ENCODE results near the gene ENTREP1. TPM values are rescaled to one million over a fixed set of nuclear protein-coding genes. Genes with fewer than 3 reads are reported as not detected.

The ENTREP1 gene
- polyA plus RNA-seq, 1 donor, result 7.3 TPM

DNA sequence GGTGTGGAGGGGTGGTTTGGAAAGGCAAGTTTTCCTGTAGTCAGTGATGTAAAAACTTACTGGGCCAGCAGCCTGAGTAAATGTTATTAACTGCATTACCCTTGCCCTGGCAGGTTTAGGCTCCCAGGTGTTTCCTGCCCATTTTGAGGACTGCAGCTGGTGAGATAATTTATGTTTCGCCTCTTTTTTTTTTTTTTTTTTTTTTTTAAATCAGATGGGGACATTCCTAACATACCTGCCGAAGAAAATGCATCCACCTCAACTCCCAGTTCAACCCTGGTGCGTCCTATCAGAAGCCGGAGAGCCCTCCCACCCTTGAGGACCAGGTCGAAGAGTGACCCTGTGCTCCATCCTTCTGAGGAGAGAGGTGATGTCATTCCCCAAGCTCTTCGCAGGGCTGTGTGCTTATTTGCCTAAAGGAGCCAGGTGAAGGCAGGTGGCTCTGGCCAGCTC, 60.6 kb downstream of the ENTREP1 start:
- Histone ChIP-seq H3K4me3 (ENCODE audit: low read length) (no peak overlapping the region), H3K4me1 (ENCODE audit: control insufficient read depth, insufficient read depth, low read length) (no peaks in the 10 kb centered on the region), H3K27me3 (ENCODE audit: control insufficient read depth, insufficient read depth, low read length) (peaks cover 10% of the 10 kb centered on the region), H3K36me3 (ENCODE audit: control insufficient read depth, insufficient read depth, low read length) (no peaks in the 10 kb centered on the region), H3K27ac (ENCODE audit: low read length) (no peak overlapping the region), H3K9me3 (ENCODE audit: control insufficient read depth, low read depth, low read length) (no peaks in the 10 kb centered on the region)
- no CpG with 5 or more reads among the region's 6 CpGs for WGBS (ENCODE audit: insufficient coverage, low lambda C conversion rate)
- DNase-seq, result no peak

DNA sequence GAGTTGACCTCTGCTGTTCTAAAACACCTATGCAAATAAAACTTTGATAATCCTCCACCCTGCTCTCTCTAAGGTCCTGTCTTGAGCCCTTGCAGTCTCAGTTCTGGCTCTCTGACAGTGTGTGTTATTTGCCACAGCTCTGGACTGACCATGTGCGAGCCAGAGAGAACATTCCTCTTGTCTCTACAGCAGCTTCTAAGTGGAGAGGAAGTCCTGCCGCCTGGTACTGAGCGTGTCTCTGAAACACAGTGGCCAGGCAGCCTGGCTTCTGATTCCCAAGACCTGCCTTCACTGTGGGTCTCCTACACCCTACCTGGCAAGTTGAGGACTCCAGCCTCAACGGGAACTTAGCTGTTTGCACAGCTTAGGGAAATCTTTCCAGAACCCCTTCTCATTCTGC, 61.6 kb downstream of the ENTREP1 start:
- no CpG with 5 or more reads among the region's 4 CpGs for WGBS (ENCODE audit: insufficient coverage, low lambda C conversion rate)
- Histone ChIP-seq H3K9me3 (ENCODE audit: control insufficient read depth, low read depth, low read length) (no peaks in the 10 kb centered on the region), H3K27ac (ENCODE audit: low read length) (no peak overlapping the region), H3K27me3 (ENCODE audit: control insufficient read depth, insufficient read depth, low read length) (peaks cover 10% of the 10 kb centered on the region), H3K4me3 (ENCODE audit: low read length) (no peak overlapping the region), H3K36me3 (ENCODE audit: control insufficient read depth, insufficient read depth, low read length) (no peaks in the 10 kb centered on the region), H3K4me1 (ENCODE audit: control insufficient read depth, insufficient read depth, low read length) (no peaks in the 10 kb centered on the region)
- DNase-seq, result no peak

DNA sequence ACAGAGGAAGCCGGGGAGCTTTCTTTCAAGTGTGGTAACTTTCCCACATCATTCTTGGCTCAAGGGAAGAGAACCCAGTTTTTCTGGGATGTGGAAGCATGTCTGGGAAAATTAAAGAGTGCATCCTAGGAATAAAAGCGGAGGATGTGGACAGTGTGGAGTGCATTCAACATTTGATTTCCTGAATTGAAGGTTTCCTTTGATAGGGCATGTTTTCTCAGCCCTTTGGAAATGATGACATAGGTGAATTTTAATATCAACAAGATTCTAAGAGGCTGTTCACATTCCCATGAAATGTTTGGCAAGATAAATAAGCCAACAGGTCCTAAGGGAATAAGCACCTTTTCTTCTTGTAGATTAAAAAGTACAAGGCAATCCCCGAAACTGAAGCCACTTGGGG, 63.6 kb downstream of the ENTREP1 start:
- Histone ChIP-seq H3K4me3 (ENCODE audit: low read length) (no peak overlapping the region), H3K4me1 (ENCODE audit: control insufficient read depth, insufficient read depth, low read length) (no peaks in the 10 kb centered on the region), H3K27ac (ENCODE audit: low read length) (no peak overlapping the region), H3K36me3 (ENCODE audit: control insufficient read depth, insufficient read depth, low read length) (no peaks in the 10 kb centered on the region), H3K9me3 (ENCODE audit: control insufficient read depth, low read depth, low read length) (no peaks in the 10 kb centered on the region), H3K27me3 (ENCODE audit: control insufficient read depth, insufficient read depth, low read length) (peaks cover 4% of the 10 kb centered on the region)
- no peak for DNase-seq
- no CpG with 5 or more reads among the region's 3 CpGs for WGBS (ENCODE audit: insufficient coverage, low lambda C conversion rate)

DNA sequence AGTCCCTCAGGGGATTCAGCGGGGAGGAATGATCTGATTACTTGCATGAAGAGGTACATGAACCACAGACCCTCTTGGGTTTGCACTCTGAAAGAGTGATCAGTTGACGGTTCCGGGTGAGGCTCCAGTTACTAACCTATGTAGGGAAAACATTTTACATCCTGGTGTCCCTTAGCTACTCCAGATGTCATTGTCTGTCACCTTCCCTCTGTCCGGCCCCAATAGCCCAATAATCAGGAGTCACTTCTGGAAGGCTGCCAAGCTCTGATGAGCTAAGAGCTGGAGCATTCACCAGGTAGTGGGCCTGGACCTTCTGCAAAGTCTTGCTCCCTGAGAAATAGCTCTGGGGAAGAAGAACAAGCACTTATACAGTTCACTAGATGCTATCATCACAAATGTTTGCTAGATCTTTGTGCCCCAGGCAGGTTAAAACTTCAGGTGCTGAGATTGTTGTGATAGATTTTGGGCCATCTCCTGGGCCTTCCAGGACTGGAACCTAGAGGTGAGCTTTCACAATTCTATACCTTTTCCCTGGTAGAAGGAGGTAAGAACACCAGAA, 64.5 kb downstream of the ENTREP1 start:
- Histone ChIP-seq H3K27me3 (ENCODE audit: control insufficient read depth, insufficient read depth, low read length) (peaks cover 2% of the 10 kb centered on the region), H3K4me1 (ENCODE audit: control insufficient read depth, insufficient read depth, low read length) (no peaks in the 10 kb centered on the region), H3K27ac (ENCODE audit: low read length) (no peak overlapping the region), H3K9me3 (ENCODE audit: control insufficient read depth, low read depth, low read length) (no peaks in the 10 kb centered on the region), H3K36me3 (ENCODE audit: control insufficient read depth, insufficient read depth, low read length) (no peaks in the 10 kb centered on the region), H3K4me3 (ENCODE audit: low read length) (no peak overlapping the region)
- no CpG with 5 or more reads among the region's 4 CpGs for WGBS (ENCODE audit: insufficient coverage, low lambda C conversion rate)
- DNase-seq, result no peak

DNA sequence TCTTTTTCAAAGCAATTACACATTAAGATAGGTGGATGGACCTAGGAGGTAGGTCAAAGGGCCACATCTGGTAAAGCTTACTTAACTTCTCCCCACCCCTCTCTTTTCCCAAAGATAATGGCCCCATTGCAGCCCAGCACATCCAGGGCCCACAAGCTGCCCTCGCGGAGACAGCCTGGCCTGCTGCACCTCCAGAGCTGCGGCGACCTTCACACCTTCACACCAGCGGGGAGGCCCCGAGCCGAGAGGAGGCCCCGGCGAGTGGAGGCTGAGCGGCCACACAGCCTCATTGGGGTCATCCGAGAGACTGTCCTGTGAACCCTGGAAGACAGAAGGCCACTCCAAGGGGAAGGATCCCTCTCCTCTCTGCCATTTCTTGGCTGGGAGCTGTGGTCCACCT, 66.5 kb downstream of the ENTREP1 start:
- Histone ChIP-seq H3K4me3 (ENCODE audit: low read length) (no peak overlapping the region), H3K4me1 (ENCODE audit: control insufficient read depth, insufficient read depth, low read length) (no peaks in the 10 kb centered on the region), H3K9me3 (ENCODE audit: control insufficient read depth, low read depth, low read length) (no peaks in the 10 kb centered on the region), H3K27ac (ENCODE audit: low read length) (no peak overlapping the region), H3K36me3 (ENCODE audit: control insufficient read depth, insufficient read depth, low read length) (no peaks in the 10 kb centered on the region), H3K27me3 (ENCODE audit: control insufficient read depth, insufficient read depth, low read length) (peaks cover 2% of the 10 kb centered on the region)
- DNase-seq, result no peak
- no CpG with 5 or more reads among the region's 11 CpGs for WGBS (ENCODE audit: insufficient coverage, low lambda C conversion rate)

DNA sequence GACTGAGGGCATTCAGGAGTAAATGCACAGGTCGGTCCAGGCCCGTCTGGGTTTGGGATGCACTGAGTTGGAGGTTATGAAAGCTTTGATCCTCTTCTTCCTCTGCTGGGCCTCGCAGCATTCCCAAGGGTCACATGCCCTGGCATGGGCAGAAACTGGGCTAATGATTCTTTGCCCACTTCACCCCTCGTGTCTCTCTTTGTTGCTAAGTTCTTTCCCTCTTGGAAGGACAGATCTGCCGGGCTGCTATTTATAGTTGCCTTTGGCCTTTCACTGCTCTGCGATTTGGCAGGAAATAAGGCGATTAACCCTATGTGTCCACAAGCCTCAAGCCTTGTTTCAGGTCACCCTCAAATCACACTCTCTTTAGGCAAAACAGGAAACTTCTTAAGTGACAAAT, 66.9 kb downstream of the ENTREP1 start:
- no CpG with 5 or more reads among the region's 7 CpGs for WGBS (ENCODE audit: insufficient coverage, low lambda C conversion rate)
- no peak overlapping the region for H3K4me3 ChIP-seq (ENCODE audit: low read length)
- no peak for DNase-seq
- no peaks in the 10 kb centered on the region for H3K4me1 ChIP-seq (ENCODE audit: control insufficient read depth, insufficient read depth, low read length)
- no peaks in the 10 kb centered on the region for H3K9me3 ChIP-seq (ENCODE audit: control insufficient read depth, low read depth, low read length)
- no peaks in the 10 kb centered on the region for H3K36me3 ChIP-seq (ENCODE audit: control insufficient read depth, insufficient read depth, low read length)
- H3K27me3 ChIP-seq (ENCODE audit: control insufficient read depth, insufficient read depth, low read length), result peaks cover 2% of the 10 kb centered on the region
- no peak overlapping the region for H3K27ac ChIP-seq (ENCODE audit: low read length)

DNA sequence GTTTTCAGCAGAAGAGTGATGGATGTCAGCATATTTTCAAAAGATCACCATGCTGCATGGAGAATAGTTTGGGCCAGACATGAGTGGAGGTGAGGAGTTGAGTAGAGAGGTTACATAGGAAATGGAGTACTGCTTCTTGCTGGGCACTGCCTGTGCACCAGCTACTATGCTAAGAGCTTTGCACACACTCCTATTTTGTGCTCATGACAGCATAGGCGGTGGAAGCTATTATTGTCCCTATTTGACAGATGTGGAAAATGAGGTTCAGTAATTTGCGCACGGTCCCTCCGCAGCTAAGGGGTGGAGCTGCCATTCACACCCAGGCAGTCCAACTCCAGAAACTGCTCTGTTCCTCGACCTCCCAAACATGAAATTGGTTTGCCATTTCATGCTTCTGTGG, 67.8 kb downstream of the ENTREP1 start:
- DNase-seq, result no peak
- Histone ChIP-seq H3K27ac (ENCODE audit: low read length) (no peak overlapping the region), H3K4me3 (ENCODE audit: low read length) (no peak overlapping the region), H3K36me3 (ENCODE audit: control insufficient read depth, insufficient read depth, low read length) (no peaks in the 10 kb centered on the region), H3K9me3 (ENCODE audit: control insufficient read depth, low read depth, low read length) (no peaks in the 10 kb centered on the region), H3K4me1 (ENCODE audit: control insufficient read depth, insufficient read depth, low read length) (no peaks in the 10 kb centered on the region), H3K27me3 (ENCODE audit: control insufficient read depth, insufficient read depth, low read length) (peaks cover 2% of the 10 kb centered on the region)
- WGBS (ENCODE audit: insufficient coverage, low lambda C conversion rate), result no CpG with 5 or more reads among the region's 5 CpGs

DNA sequence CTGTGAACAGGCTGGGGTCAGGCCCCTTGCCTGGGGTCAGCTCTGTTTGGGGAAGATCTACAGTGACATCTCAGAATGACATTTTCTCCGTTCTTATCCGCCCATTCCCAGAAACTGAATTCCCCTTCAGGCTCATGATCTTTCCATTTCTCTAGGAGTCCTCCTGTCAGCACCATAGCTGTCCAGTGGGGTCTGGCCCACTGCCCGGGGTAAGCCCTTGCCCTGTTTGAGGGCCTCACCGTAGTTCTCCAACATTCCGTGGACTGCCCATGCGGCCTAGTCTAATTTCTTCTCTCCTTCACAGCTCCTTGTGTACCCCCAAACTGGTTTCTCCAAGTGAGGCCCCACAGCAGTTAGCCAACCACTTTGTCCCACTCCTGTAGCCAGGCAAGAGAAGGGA, 68.4 kb downstream of the ENTREP1 start:
- no peak overlapping the region for H3K27ac ChIP-seq (ENCODE audit: low read length)
- no peak overlapping the region for H3K4me3 ChIP-seq (ENCODE audit: low read length)
- no peaks in the 10 kb centered on the region for H3K4me1 ChIP-seq (ENCODE audit: control insufficient read depth, insufficient read depth, low read length)
- no peaks in the 10 kb centered on the region for H3K36me3 ChIP-seq (ENCODE audit: control insufficient read depth, insufficient read depth, low read length)
- no peak for DNase-seq
- peaks cover 2% of the 10 kb centered on the region for H3K27me3 ChIP-seq (ENCODE audit: control insufficient read depth, insufficient read depth, low read length)
- whole genome bisulfite sequencing (ENCODE audit: insufficient coverage, low lambda C conversion rate), result no CpG with 5 or more reads among the region's 6 CpGs
- no peaks in the 10 kb centered on the region for H3K9me3 ChIP-seq (ENCODE audit: control insufficient read depth, low read depth, low read length)

DNA sequence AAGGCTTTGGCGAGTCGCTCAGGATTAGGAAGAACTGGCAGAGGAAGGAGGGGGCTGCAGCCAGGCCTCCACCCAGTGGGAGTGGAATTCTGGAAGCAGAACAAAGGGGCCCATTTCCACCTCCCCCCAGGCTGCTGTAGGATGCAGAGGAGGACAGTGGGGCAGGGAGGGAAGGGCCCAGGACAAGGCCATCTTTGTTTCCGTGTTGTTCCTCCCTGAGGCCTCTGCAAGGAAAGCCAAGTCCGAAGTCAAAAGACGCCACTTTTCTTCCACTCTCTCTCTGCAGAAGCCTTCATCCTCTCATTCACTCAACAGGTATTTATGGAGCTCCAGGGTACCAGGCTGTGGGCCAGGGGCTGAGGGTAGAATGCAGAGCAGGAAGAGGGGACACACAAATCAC, 70.7 kb downstream of the ENTREP1 start:
- H3K4me1 ChIP-seq (ENCODE audit: control insufficient read depth, insufficient read depth, low read length), result no peaks in the 10 kb centered on the region
- H3K4me3 ChIP-seq (ENCODE audit: low read length), result no peak overlapping the region
- no peaks in the 10 kb centered on the region for H3K9me3 ChIP-seq (ENCODE audit: control insufficient read depth, low read depth, low read length)
- no peaks in the 10 kb centered on the region for H3K27me3 ChIP-seq (ENCODE audit: control insufficient read depth, insufficient read depth, low read length)
- H3K36me3 ChIP-seq (ENCODE audit: control insufficient read depth, insufficient read depth, low read length), result no peaks in the 10 kb centered on the region
- no CpG with 5 or more reads among the region's 5 CpGs for WGBS (ENCODE audit: insufficient coverage, low lambda C conversion rate)
- no peak overlapping the region for H3K27ac ChIP-seq (ENCODE audit: low read length)
- DNase-seq, result no peak

DNA sequence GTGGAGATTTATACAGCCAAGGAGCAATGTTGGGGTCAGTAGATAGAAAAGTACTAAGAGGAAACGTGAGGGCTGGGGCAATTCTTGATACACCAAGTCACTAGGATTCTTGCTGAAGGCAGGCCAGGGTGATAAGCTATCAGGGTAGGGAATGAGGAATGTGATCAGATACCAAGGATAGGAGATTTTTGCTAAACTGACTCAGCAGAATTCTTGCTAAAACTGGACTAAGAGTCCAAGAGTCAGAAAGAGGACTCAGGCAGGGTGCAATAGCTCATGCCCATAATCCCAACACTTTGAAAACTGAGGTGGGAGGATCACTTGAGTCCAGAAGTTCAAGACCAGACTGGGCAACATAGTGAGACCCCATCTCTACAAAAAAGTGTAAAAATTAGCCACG, 71.7 kb downstream of the ENTREP1 start:
- Histone ChIP-seq H3K4me3 (ENCODE audit: low read length) (no peak overlapping the region), H3K27me3 (ENCODE audit: control insufficient read depth, insufficient read depth, low read length) (no peaks in the 10 kb centered on the region), H3K4me1 (ENCODE audit: control insufficient read depth, insufficient read depth, low read length) (no peaks in the 10 kb centered on the region), H3K36me3 (ENCODE audit: control insufficient read depth, insufficient read depth, low read length) (no peaks in the 10 kb centered on the region), H3K9me3 (ENCODE audit: control insufficient read depth, low read depth, low read length) (no peaks in the 10 kb centered on the region), H3K27ac (ENCODE audit: low read length) (no peak overlapping the region)
- WGBS (ENCODE audit: insufficient coverage, low lambda C conversion rate), result no CpG with 5 or more reads among the region's 2 CpGs
- DNase-seq, result no peak

DNA sequence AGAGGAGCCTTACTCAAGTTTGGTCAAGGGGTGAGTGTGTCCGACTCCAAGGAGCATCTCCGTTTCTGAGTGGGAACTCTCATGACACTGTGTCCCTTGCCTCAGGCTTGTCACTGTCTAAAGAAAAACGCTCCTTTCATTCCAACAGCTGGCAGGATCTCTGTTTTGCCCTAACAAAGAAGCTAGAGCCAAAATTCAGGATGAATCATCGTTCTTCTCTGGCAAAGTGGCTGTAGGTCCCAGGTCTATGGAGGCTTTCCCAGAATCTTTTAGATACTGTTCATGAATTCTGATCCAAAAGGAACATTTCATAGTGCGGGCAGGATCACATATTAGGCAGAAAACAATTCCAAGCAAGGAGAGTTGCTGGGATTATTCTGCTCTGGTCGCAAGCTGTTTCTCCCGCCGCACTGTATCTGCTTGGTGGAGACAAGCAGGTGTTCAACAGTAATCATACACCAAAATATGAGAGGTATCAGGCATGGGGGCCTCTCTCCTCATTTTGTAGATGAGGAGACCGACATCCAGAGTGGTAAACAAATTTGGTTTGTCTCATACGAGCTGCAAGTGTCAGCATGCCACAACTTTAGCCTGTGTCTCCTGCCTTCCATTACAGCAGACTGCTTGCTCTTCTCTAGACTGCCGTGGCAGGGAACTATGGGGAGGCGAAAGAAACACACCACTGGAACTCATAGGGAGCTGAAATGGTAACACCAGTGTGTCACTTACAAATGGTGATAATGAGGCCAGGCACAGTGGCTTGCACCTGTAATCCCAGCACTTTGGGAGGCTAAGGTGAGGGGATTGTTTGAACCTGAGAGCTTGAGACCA, 72.6 kb downstream of the ENTREP1 start:
- H3K4me1 ChIP-seq (ENCODE audit: control insufficient read depth, insufficient read depth, low read length), result no peaks in the 10 kb centered on the region
- no peak overlapping the region for H3K4me3 ChIP-seq (ENCODE audit: low read length)
- no peaks in the 10 kb centered on the region for H3K9me3 ChIP-seq (ENCODE audit: control insufficient read depth, low read depth, low read length)
- H3K36me3 ChIP-seq (ENCODE audit: control insufficient read depth, insufficient read depth, low read length), result no peaks in the 10 kb centered on the region
- H3K27ac ChIP-seq (ENCODE audit: low read length), result no peak overlapping the region
- DNase-seq, result no peak
- no peaks in the 10 kb centered on the region for H3K27me3 ChIP-seq (ENCODE audit: control insufficient read depth, insufficient read depth, low read length)
- WGBS (ENCODE audit: insufficient coverage, low lambda C conversion rate), result no CpG with 5 or more reads among the region's 12 CpGs
